H1 (cell line): ENCODE results near the gene DRC7. TPM values are rescaled to one million over a fixed set of nuclear protein-coding genes. Genes with fewer than 3 reads are reported as not detected.

ENCODE experiments used
- CTCF ChIA-PET: fragments of 300-600 bp; sonication (Branson Sonifier 250); formaldehyde crosslinking; loops from one replicate; lab custom pipeline; 2021; ENCODE audit not compliant: partially characterized antibody; lab: Charles Lee
- POLR2A ChIA-PET: fragments of 300-600 bp; sonication (Branson Sonifier 250); formaldehyde crosslinking; loops from one replicate; lab custom pipeline; 2021; ENCODE audit warnings: inconsistent platforms; ENCODE audit not compliant: partially characterized antibody; lab: Charles Lee
- DNase-seq, 2 experiments: peaks; one replicate each; pipeline versions ENCODE4 v3.0.0 to v3.0.0-alpha.2; 2010 to 2022; ENCODE audit warnings: low spot score in 2 of 2, low read depth in 1 of 2, mixed read lengths in 1 of 2
- FAIRE-seq: peaks from 2 replicates; lab custom pipeline; 2011; peaks lifted over from hg19 to GRCh38; lab: Jason Lieb, UNC
- H2AFZ ChIP-seq: 2 replicates; pipeline ENCODE4 v1.8.1; 2012; ENCODE audit warnings: low read length, inconsistent platforms
- H2AK5ac ChIP-seq: 2 replicates; pipeline ENCODE4 v1.6.1; 2013; ENCODE audit warnings: low read depth, low read length
- H2BK120ac ChIP-seq: replicated peaks from 2 replicates; pipeline ENCODE3; 2013; ENCODE audit warnings: low read depth, low read length, inconsistent platforms
- H2BK12ac ChIP-seq: 2 replicates; pipeline ENCODE4 v1.6.1; 2013; ENCODE audit warnings: low read depth, low read length
- H2BK15ac ChIP-seq: 2 replicates; pipeline ENCODE4 v1.6.1; 2013; ENCODE audit warnings: low read length
- H2BK20ac ChIP-seq: 2 replicates; pipeline ENCODE4 v1.6.1; 2013; ENCODE audit warnings: low read length
- H2BK5ac ChIP-seq: 2 replicates; pipeline ENCODE4 v1.6.1; 2013; ENCODE audit warnings: low read depth, low read length
- H3K14ac ChIP-seq: 2 replicates; pipeline ENCODE4 v1.6.1; 2013; ENCODE audit warnings: inconsistent platforms; ENCODE audit not compliant: insufficient read length
- H3K18ac ChIP-seq: 2 replicates; pipeline ENCODE4 v1.6.1; 2013; ENCODE audit warnings: low read length; ENCODE audit errors: extremely low read depth
- H3K23ac ChIP-seq: 2 replicates; pipeline ENCODE4 v1.6.1; 2013; ENCODE audit warnings: inconsistent platforms; ENCODE audit not compliant: insufficient read length
- H3K23me2 ChIP-seq: 2 replicates; pipeline ENCODE4 v1.6.1; 2013; ENCODE audit warnings: low read depth, low read length
- H3K27ac ChIP-seq: 2 replicates; pipeline ENCODE4 v1.6.1; 2011; ENCODE audit warnings: low read depth, low read length, inconsistent platforms
- H3K27me3 ChIP-seq, 4 experiments: replicated peaks in 1 of 4; 1 replicate in 1 of 4; 2 replicates in 3 of 4; pipeline versions ENCODE4 v1.6.1 to v1.8.1; 2011 to 2013; ENCODE audit warnings: low read length in 3 of 4, mild to moderate bottlenecking in 3 of 4, inconsistent platforms in 2 of 4, mixed read lengths in 2 of 4, moderate library complexity in 1 of 4; ENCODE audit not compliant: control insufficient read depth in 3 of 4, insufficient read depth in 3 of 4; ENCODE audit errors: extremely low read depth in 1 of 4
- H3K36me3 ChIP-seq, 4 experiments: 2 replicates each; pipeline versions ENCODE4 v1.6.1 to v1.8.1; 2011 to 2013; ENCODE audit warnings: mild to moderate bottlenecking in 4 of 4, low read length in 3 of 4, moderate library complexity in 2 of 4, control low read depth in 1 of 4, inconsistent platforms in 1 of 4; ENCODE audit not compliant: insufficient read depth in 4 of 4, control insufficient read depth in 2 of 4
- H3K4ac ChIP-seq: replicated peaks from 2 replicates; pipeline ENCODE3; 2013; ENCODE audit warnings: low read length, low read depth, mixed read lengths, inconsistent platforms; ENCODE audit not compliant: insufficient read length
- H3K4me1 ChIP-seq, 4 experiments: replicated peaks in 1 of 4; 1 replicate in 1 of 4; 2 replicates in 3 of 4; pipeline versions ENCODE4 v1.6.1 to v1.8.1; 2011 to 2013; ENCODE audit warnings: low read length in 3 of 4, inconsistent platforms in 2 of 4, mixed read lengths in 1 of 4; ENCODE audit not compliant: insufficient read depth in 4 of 4, control insufficient read depth in 3 of 4
- H3K4me2 ChIP-seq, 2 experiments: 2 replicates each; pipeline versions ENCODE4 v1.6.1 to v1.8.1; 2011 to 2013; ENCODE audit warnings: low read depth in 2 of 2, low read length in 2 of 2, control low read depth in 1 of 2, inconsistent platforms in 1 of 2, mild to moderate bottlenecking in 1 of 2; ENCODE audit not compliant: insufficient read depth in 1 of 2
- H3K4me3 ChIP-seq, 4 experiments: fragments of 200-600, 300-600 bp in 1 of 4; sonication (generic), shearing (Covaris generic), sonication (Bioruptor Twin) in 1 of 4; 2 replicates each; pipeline versions ENCODE4 v1.5.1 to v1.8.1; 2011 to 2016; ENCODE audit warnings: low read length in 4 of 4, low read depth in 3 of 4, control low read depth in 2 of 4, inconsistent platforms in 2 of 4, mild to moderate bottlenecking in 2 of 4, mixed read lengths in 1 of 4, moderate library complexity in 1 of 4; ENCODE audit not compliant: insufficient read depth in 2 of 4; ENCODE audit errors: extremely low read depth in 1 of 4
- H3K56ac ChIP-seq: replicated peaks from 2 replicates; pipeline ENCODE3; 2013; ENCODE audit warnings: low read depth, mild to moderate bottlenecking, mixed read lengths, low read length, inconsistent platforms; ENCODE audit not compliant: insufficient read length
- H3K79me1 ChIP-seq: 2 replicates; pipeline ENCODE4 v1.6.1; 2013; ENCODE audit warnings: low read depth, low read length, control low read depth
- H3K79me2 ChIP-seq, 2 experiments: 2 replicates each; pipeline versions ENCODE4 v1.6.1 to v1.8.1; 2012 to 2013; ENCODE audit warnings: low read length in 2 of 2, mild to moderate bottlenecking in 2 of 2, inconsistent platforms in 1 of 2; ENCODE audit not compliant: insufficient read depth in 2 of 2, control insufficient read depth in 1 of 2
- H3K9ac ChIP-seq, 4 experiments: replicated peaks in 1 of 4; 1 replicate in 1 of 4; 2 replicates in 3 of 4; pipeline versions ENCODE4 v1.6.1 to v1.8.1; 2011 to 2013; ENCODE audit warnings: low read depth in 3 of 4, low read length in 3 of 4, control low read depth in 2 of 4, mild to moderate bottlenecking in 2 of 4, moderate library complexity in 2 of 4, inconsistent platforms in 1 of 4; ENCODE audit errors: extremely low read depth in 1 of 4
- H3K9me3 ChIP-seq, 2 experiments: 2 replicates each; pipeline versions ENCODE4 v1.6.1 to v1.8.1; 2012 to 2013; ENCODE audit warnings: mild to moderate bottlenecking in 2 of 2, moderate library complexity in 2 of 2, control low read depth in 1 of 2, inconsistent platforms in 1 of 2, low read depth in 1 of 2, low read length in 1 of 2, mixed read lengths in 1 of 2; ENCODE audit not compliant: insufficient read depth in 2 of 2
- H4K20me1 ChIP-seq, 2 experiments: replicated peaks in 1 of 2; 2 replicates each; pipeline versions ENCODE3 to v1.8.1; 2011 to 2013; ENCODE audit warnings: inconsistent platforms in 2 of 2, low read length in 2 of 2, mild to moderate bottlenecking in 1 of 2; ENCODE audit not compliant: insufficient read depth in 2 of 2, control insufficient read depth in 1 of 2
- H4K5ac ChIP-seq: 2 replicates; pipeline ENCODE4 v1.6.1; 2013; ENCODE audit warnings: low read length, low read depth, mixed read lengths, inconsistent platforms; ENCODE audit not compliant: insufficient read length
- H4K8ac ChIP-seq: 2 replicates; pipeline ENCODE4 v1.8.0; 2013; ENCODE audit warnings: mild to moderate bottlenecking, moderate library complexity, low read length, inconsistent platforms; ENCODE audit not compliant: insufficient read depth; ENCODE audit errors: extremely low read depth
- H4K91ac ChIP-seq: replicated peaks from 2 replicates; pipeline ENCODE3; 2013; ENCODE audit warnings: low read length, mixed read lengths, inconsistent platforms; ENCODE audit not compliant: insufficient read length
- BACH1 ChIP-seq: IDR thresholded peaks from 2 replicates; pipeline ENCODE4 v1.6.1; 2012; ENCODE audit warnings: low read length, improper control_type of control experiment
- CTCF ChIP-seq, 3 experiments: IDR thresholded peaks; 1 replicate in 2 of 3; 2 replicates in 1 of 3; pipeline versions ENCODE4 v1.5.1 to v1.6.1; 2011; ENCODE audit warnings: low read length in 3 of 3, mild to moderate bottlenecking in 3 of 3, inconsistent platforms in 2 of 3, low read depth in 1 of 3, moderate library complexity in 1 of 3; ENCODE audit not compliant: insufficient read depth in 1 of 3; ENCODE audit errors: control extremely low read depth in 1 of 3
- RAD21 ChIP-seq, 2 experiments: IDR thresholded peaks in 1 of 2; conservative IDR thresholded peaks in 1 of 2; 2 replicates each; pipeline ENCODE4 v1.6.1; 2011; ENCODE audit warnings: low read depth in 2 of 2, low read length in 2 of 2, improper control_type of control experiment in 1 of 2, inconsistent platforms in 1 of 2, mild to moderate bottlenecking in 1 of 2, moderate library complexity in 1 of 2
- WGBS, 2 experiments: shearing (Covaris generic) in 1 of 2; methylation state at CpG; one replicate each; pipeline versions ENCODE4 v1.1.6 to v1.1.7; 2013 to 2015; ENCODE audit warnings: low lambda C conversion rate in 2 of 2, mixed read lengths in 2 of 2, inconsistent platforms in 1 of 2, low coverage in 1 of 2, missing lambda C conversion rate in 1 of 2; ENCODE audit not compliant: insufficient replicate concordance in 2 of 2, insufficient coverage in 1 of 2, insufficient read length in 1 of 2; ENCODE audit errors: extremely low coverage in 1 of 2, missing lambda C conversion rate in 1 of 2; 5-methylcytosine and 5-hydroxymethylcytosine counted together
- polyA plus RNA-seq, 7 experiments: library from polyadenylated mRNA; depleted of rRNA in 3 of 7; stranded (reverse) in 5 of 7; unstranded in 2 of 7; fragments of >200 nt in 5 of 7; fragments of 200-250 nt in 2 of 7; gene quantifications; 1 replicate in 5 of 7; 2 replicates in 1 of 7; 4 replicates in 1 of 7; pipeline versions ENCODE4 v1.2.1 to v1.2.3, GENCODE V29; 2011 to 2013; ENCODE audit warnings: missing spikeins in 2 of 7, mixed read lengths in 2 of 7
- total RNA-seq: library from RNA; stranded (reverse); fragmentation: NEBNext Ultra II Directional; extraction: Animal tissue kit (Norgen Biotek cat#: 25700); gene quantifications from 2 replicates; pipeline ENCODE4 v1.2.1, GENCODE V29; 2021

DRC7 gene
- total and polyA plus RNA-seq, 2 of the 8 experiments (the other 6 are each of a cell fraction or from before 2014, with no cell fraction given) = 0.14 TPM; not detected in 1

GRCh38 chr16:57755061-57755684, 60.6 kb downstream of the DRC7 start:
- Histone ChIP-seq H3K27ac (no peak overlapping the region), H3K56ac (no peak overlapping the region), H3K79me2 (no peaks in the 10 kb centered on the region), H4K8ac (no peak overlapping the region), H3K4me1 (peaks cover 0 to 11% (median 2%) of the 10 kb centered on the region in 4 experiments; a peak in 4 of 7 replicates), H3K9ac (no peak overlapping the region), H2BK15ac (no peak overlapping the region), H3K79me1 (no peaks in the 10 kb centered on the region), H2BK5ac (no peak overlapping the region), H3K23ac (no peak overlapping the region), H3K23me2 (no peaks in the 10 kb centered on the region), H3K36me3 (peaks cover 0 to 12% (median 7%) of the 10 kb centered on the region in 4 experiments; a peak in 6 of 8 replicates), H3K4me3 (no peak overlapping the region), H2BK20ac (no peak overlapping the region), H3K18ac (no peak overlapping the region), H2AFZ (no peak overlapping the region), H3K4me2 (no peak overlapping the region), H3K4ac (no peak overlapping the region), H3K9me3 (no peaks in the 10 kb centered on the region), H3K27me3 (no peaks in the 10 kb centered on the region), H4K5ac (no peak overlapping the region), H4K20me1 (peaks cover 4 to 7% of the 10 kb centered on the region in 2 experiments), H4K91ac (no peak overlapping the region), H2BK12ac (no peak overlapping the region), H2AK5ac (no peak overlapping the region), H2BK120ac (no peak overlapping the region), H3K14ac (no peak overlapping the region)
- no peak for TF ChIP-seq BACH1
- peak; percentile 25 to 28 (median 28); a peak in 3 of 4 replicates for TF ChIP-seq CTCF (IDR thresholded peaks at IDR 0.05; ENCODE audit: control extremely low read depth in 1 of 3, insufficient read depth in 1 of 3, low read depth in 1 of 3, low read length in 3 of 3)
- peak in 1 of 2 experiments; percentile 37; a peak in 3 of 4 replicates for TF ChIP-seq RAD21 (IDR thresholded peaks at IDR 0.05 in 1 of 2, conservative IDR thresholded peaks at IDR 0.05 in 1 of 2; ENCODE audit: low read depth in 2 of 2, low read length in 2 of 2)
- ChIA-PET POLR2A (no interaction called here), CTCF (interaction anchor here (0.8 to 4.4 kb wide), 13 partner anchors 10 to 367 kb away, joined by 3 to 24 read pairs (median 5); partner anchors contain the start of gene KATNB1)
- FAIRE-seq (no peak), DNase-seq (peak in 1 of 2 experiments; percentile 45)
- WGBS, 2 experiments = 94% methylated on average over 23 of the region's 24 CpGs; no CpG with 5 or more reads in 1 of the 2 experiments
